Hematopoietic multipotent progenitor cell treated with erythropoietin and hydrocortisone succinate and interleukin-3 and kit ligand, for 8 days (in vitro differentiated cells): Measurements from ENCODE around the gene TMC8.

ENCODE experiments used
- DNase-seq: peaks from one replicate; pipeline ENCODE4 v3.0.0-alpha.2; 2015

The TMC8 gene

GRCh38 chr17:78164748-78165607 is 34.4 kb downstream of the TMC8 start:
- DNase-seq: no peak

GRCh38 chr17:78166416-78166815 is 35.8 kb downstream of the TMC8 start:
- DNase-seq: no peak

- DNase-seq: peak; percentile 83
These were observed 37.8 kb downstream of the TMC8 start, which contains the start of gene SYNGR2 for GRCh38 chr17:78168242-78168902. Gene SYNGR2, plus strand, starts transcription at chr17:78168581. Its CDS starts 36 bp downstream, at chr17:78168617.

GRCh38 chr17:78168903-78169793 is 38.6 kb downstream of the TMC8 start:
- DNase-seq: no peak

GRCh38 chr17:78170692-78171590 is 40.4 kb downstream of the TMC8 start:
- no peak for DNase-seq

- peak; percentile 44 for DNase-seq
These were observed 41.1 kb downstream of the TMC8 start for GRCh38 chr17:78171591-78172248.

GRCh38 chr17:78172249-78173051 is 41.9 kb downstream of the TMC8 start:
- peak; percentile 64 for DNase-seq

- no peak for DNase-seq
These were observed 42.6 kb downstream of the TMC8 start for GRCh38 chr17:78173097-78173715.

GRCh38 chr17:78174346-78174869 is 43.8 kb downstream of the TMC8 start:
- DNase-seq: no peak

GRCh38 chr17:78174870-78175642 is 44.5 kb downstream of the TMC8 start:
- no peak for DNase-seq

GRCh38 chr17:78175643-78175981 is 45.0 kb downstream of the TMC8 start:
- DNase-seq: no peak

- peak; percentile 74 for DNase-seq
These were observed 46.0 kb downstream of the TMC8 start for GRCh38 chr17:78176548-78177025.

GRCh38 chr17:78179372-78179771 is 48.8 kb downstream of the TMC8 start:
- DNase-seq: no peak

GRCh38 chr17:78180083-78180482 is 49.5 kb downstream of the TMC8 start:
- no peak for DNase-seq

GRCh38 chr17:78180508-78180907 is 49.9 kb downstream of the TMC8 start:
- no peak for DNase-seq

- DNase-seq: no peak
These were observed 51.9 kb downstream of the TMC8 start for GRCh38 chr17:78182504-78182903.

GRCh38 chr17:78183916-78184315 is 53.3 kb downstream of the TMC8 start:
- no peak for DNase-seq

- DNase-seq: no peak
These were observed 53.8 kb downstream of the TMC8 start for GRCh38 chr17:78184351-78184750.

- DNase-seq: no peak
These were observed 54.3 kb downstream of the TMC8 start for GRCh38 chr17:78184868-78185267.
